HG02885 (cell line): Measurements from ENCODE around the gene MYOF.

Experiments
- ATAC-seq: cut with Tn5 transposase; IDR thresholded peaks from one replicate; pipeline ENCODE4 v1.9.1; 2021; ENCODE audit warnings: mild to moderate bottlenecking; ENCODE audit not compliant: unreplicated experiment, poor library complexity

The MYOF gene, protein sequence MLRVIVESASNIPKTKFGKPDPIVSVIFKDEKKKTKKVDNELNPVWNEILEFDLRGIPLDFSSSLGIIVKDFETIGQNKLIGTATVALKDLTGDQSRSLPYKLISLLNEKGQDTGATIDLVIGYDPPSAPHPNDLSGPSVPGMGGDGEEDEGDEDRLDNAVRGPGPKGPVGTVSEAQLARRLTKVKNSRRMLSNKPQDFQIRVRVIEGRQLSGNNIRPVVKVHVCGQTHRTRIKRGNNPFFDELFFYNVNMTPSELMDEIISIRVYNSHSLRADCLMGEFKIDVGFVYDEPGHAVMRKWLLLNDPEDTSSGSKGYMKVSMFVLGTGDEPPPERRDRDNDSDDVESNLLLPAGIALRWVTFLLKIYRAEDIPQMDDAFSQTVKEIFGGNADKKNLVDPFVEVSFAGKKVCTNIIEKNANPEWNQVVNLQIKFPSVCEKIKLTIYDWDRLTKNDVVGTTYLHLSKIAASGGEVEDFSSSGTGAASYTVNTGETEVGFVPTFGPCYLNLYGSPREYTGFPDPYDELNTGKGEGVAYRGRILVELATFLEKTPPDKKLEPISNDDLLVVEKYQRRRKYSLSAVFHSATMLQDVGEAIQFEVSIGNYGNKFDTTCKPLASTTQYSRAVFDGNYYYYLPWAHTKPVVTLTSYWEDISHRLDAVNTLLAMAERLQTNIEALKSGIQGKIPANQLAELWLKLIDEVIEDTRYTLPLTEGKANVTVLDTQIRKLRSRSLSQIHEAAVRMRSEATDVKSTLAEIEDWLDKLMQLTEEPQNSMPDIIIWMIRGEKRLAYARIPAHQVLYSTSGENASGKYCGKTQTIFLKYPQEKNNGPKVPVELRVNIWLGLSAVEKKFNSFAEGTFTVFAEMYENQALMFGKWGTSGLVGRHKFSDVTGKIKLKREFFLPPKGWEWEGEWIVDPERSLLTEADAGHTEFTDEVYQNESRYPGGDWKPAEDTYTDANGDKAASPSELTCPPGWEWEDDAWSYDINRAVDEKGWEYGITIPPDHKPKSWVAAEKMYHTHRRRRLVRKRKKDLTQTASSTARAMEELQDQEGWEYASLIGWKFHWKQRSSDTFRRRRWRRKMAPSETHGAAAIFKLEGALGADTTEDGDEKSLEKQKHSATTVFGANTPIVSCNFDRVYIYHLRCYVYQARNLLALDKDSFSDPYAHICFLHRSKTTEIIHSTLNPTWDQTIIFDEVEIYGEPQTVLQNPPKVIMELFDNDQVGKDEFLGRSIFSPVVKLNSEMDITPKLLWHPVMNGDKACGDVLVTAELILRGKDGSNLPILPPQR (N-terminal part only)

DNA sequence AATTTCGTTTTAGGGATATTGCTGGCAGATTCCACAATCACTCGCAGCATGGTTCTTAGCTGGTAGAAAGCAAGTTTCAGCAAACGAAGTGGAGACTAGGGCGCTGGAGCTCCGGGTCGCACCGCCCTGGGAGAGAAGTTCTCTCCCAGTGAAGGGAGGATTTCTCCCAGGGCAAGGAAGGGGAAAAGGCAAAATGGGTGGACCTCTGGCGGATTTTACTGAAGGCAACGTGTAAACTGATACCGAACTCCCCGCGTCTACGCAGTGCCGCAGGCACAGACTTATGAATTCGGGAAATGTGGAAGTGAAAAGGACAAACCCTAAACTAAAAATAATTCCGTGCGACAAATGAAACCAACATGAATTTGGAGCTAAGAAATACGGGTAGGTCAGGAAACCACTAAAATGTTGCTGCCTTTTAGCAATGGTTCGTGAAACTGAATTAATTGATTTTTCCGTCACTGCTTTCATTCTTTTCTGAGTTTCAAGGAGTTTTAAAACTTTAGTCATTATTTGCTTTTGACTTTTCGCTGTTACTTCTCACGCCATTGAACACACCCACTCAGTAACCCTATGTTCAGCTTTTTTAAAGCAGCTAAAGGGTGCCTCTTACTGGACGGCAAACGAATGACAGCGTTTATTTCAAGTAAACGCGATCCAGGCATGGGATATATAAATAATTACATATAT is at the start of gene MYOF:
Gene MYOF (minus strand): TSS at position 190 of the 690 bp plus-strand sequence. CDS start 140 bp downstream, at position 50.
- peak; percentile 84 for ATAC-seq

DNA sequence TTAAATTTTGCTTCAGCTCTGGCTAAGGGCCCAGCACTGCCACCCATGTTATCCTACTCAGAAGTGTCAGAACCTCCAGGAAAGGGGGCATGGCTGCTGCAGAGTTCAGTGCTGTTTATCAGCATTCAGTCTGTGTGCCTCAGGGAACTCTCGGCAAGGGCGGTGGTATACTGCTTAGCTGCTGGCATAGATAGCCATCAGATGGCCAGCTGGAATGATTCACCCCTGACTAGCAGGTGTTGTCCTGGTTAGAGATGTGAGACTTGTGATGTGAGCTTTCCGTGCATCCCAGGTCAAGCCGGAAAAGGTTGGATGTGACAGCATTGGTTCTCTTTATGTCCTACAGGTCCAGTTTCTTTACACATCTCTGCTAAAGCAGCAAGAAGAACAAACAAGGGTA is 36.4 kb upstream of the MYOF start:
- no peak for ATAC-seq

DNA sequence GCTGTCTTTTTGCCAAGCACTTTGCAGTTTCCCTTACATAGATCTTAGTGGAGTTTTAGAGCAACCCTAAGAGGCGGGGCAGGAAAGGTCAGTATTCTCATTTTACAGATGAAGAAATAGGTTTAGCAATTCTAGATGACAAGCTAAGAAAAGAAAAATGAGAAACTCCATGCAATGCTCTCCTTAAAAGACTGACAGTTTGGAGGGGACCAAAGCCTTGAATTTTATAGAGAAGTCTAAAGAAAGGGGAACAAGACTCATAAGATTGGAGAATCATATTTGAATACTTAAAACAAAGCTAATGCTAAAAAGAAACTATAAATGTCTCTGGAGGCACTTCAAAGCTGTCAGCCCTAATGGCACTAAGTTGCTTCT is 33.9 kb upstream of the MYOF start:
- no peak for ATAC-seq

DNA sequence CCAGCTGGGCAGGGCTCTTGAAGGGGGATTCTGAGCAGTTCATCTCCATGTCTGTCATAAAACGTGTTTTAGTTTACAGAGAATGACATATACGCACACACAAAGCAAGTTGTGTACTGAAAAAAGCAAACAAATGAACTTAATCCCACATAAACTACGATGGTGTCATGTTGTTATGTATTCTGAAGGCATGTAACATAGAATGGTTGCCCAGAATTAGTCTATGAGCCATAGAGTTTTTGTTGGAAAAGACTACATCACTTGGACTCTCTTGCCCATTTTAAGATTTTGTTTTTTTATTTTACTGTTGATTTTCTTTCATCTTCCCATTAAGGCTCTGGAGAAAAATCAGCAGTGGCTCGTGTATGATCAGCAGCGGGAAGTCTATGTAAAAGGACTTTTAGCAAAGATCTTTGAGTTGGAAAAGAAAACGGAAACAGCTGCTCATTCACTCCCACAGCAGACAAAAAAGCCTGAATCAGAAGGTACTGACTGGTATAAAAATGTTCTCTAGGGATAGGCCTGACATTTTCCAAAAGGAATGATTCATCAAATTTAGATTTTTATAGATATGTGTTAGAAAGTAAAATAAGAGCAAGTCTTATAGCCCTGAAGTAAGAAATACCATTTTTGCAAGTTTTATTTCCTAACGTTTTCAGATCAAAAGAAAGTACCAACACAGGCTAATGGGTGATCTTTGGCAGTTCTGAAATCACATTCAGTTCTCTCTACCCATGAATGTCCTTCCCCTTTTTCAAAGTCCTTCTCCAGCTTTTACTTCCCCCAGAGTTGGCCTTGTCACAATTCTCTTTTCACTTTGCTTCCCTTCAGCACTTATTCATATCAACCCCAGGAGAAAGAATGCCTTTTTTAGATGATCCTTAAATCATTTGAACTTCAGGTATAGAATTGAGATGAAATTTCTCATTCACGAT is 33.2 kb upstream of the MYOF start:
- ATAC-seq: no peak

DNA sequence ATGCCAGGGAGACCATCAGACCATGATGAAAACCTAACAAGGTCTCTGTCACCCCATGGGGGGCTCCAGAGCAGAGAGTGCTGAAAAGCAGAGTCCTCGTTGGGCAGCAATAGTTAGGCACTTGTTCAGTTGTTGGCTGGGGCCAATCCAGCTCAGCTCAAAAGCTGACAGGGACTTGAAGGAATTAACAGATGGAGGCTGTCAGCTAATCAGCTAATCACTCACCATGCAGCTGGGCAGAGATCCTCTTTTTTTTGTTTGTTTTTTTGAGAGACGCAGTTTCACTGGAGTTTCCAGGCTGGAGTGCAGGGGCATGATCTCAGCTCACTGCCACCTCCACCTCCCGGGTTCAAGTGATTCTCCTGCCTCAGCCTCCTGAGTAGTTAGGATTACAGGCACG is 32.4 kb upstream of the MYOF start:
- ATAC-seq: no peak

DNA sequence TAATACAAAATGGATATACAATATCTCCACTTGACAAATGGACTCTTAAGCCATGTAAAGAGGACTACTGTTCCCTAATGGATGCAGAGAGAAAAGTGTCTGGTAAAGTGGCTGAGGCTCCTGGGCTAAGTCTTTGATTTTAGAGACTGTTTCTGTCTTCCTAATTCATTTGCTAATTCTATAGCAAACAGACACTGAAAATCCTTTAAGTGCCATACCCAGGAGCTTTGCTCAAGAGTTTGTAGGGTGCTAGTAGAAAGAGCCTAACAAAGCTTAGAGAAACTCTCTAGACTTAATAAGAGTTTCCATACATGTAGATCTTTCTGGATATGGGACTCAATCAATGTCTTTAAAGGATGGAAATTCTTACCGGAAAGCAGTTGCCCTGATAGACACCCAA is 31.0 kb upstream of the MYOF start:
- no peak for ATAC-seq

DNA sequence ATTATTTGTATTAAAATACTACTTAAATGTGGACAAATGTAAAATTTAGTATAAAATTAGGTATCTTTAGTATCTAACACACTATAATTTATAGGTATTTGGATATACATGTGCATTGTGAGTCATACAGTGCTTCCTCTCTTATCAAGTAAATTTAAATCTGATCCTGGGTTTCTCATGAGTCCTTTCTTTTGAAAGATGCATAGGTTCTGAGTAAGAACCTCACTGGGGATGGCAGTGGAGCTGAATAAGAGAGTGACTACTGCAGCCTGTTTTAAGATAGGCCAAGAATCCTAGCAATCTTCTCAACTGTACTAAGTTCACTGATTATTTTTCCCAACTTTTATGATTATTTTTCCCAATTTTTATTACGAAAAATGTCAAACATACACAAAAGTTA is 30.4 kb upstream of the MYOF start:
- no peak for ATAC-seq

DNA sequence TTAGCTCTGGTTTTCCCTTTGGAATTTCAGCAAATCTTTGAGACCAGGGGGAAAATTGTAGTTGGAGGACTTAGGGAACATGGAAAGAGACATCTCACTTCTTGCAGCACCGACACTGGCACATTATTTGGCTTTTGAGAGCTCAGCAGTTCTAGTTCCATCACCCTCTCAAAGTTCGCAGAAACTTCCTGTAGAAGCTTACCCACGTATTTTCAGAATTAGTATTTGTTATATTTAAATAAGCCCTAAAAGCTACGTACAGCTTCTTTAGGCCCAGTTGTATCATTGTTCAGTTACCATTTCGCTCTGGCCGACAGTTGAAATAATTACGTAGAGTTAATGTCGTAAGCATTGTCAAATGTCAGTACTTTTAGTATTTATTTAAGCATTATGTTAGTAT is 27.7 kb upstream of the MYOF start:
- no peak for ATAC-seq

DNA sequence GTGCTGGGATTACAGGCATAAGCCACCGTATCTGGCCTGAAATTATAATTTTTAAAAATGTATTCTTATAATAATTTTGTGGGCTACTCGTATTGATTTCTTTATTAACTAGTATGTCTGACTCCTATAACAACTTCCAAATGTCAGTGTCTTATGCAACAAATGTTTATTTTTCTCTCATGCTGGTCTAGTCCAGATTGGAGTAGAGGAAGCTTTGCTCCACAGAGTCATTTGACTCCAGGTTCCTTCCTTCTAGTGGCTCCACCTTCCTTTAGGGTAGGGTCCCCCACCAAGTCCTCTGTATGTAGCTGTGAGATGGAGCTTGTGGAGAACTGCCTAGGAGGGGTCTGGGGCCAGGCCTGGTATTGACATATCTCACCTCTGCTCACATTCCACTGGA is 22.9 kb upstream of the MYOF start:
- ATAC-seq: no peak

DNA sequence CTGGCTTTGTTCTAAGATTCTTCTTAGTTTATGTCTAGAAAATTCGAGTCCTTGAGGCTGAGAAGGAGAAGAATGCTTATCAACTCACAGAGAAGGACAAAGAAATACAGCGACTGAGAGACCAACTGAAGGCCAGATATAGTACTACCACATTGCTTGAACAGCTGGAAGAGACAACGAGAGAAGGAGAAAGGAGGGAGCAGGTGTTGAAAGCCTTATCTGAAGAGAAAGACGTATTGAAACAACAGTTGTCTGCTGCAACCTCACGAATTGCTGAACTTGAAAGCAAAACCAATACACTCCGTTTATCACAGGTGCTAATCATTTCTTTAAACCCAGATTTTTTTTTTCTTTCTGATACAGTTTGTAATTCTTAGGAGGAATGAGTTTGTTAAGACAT is 20.9 kb upstream of the MYOF start:
- peak; percentile 83 for ATAC-seq

DNA sequence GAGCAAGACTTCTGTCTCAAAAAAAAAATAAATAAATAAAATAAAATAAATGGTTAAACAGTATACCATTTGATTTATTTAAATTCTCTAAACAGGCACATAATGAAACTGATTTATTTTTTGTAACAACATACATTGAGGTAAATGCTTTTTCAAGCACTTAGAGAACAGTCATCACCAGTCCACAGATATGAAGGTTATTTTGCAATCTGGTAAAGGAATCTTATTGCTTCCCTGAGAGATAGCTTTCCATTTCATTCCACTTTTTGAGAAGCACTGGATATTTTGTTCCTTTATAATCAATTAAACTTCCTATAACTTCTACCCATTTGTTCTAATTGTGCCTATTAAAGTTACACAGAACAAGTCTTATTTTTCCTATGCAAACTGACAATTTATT is 19.5 kb upstream of the MYOF start:
- no peak for ATAC-seq

DNA sequence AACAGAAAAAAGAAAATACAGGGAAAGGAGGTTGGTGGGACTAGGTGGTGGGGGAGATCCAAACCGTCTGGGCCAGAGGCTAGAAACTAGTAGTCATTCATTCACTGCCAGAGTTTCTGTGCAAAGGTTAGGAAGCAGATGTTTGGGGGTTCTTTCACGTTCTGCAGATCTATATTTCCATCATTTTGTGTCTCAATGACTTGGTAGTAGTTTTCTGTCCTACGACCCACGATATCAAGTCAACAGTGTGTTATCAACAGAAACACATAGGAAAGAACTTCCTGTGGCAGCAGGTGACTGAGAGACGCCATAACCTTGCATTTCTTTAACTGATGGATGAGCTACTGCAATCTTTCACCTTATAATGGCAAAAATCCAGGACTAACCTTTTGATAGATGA is 16.0 kb upstream of the MYOF start:
- ATAC-seq: no peak

DNA sequence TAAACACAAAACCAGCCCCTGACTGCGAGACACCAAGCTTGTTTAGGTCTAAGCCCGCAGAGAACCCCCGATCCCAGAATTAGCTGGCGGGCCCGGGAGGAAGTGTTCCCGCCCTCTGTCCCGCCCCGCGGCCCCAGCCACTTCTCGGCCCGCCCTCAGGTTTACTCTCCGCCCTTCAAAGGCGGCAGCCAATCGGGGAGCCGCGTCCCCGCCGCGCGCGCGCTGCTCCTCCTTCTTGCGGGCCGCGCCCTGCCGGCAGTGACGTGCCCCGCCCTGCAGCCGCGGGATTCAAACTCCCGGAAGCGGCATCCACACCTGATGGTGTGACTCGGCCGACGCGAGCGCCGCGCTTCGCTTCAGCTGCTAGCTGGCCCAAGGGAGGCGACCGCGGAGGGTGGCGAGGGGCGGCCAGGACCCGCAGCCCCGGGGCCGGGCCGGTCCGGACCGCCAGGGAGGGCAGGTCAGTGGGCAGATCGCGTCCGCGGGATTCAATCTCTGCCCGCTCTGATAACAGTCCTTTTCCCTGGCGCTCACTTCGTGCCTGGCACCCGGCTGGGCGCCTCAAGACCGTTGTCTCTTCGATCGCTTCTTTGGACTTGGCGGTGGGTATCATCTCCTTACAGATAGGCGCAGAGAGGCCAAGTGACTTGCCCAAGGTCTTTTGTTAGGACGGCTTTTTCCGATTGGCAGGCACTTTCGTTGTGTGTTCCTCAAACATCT is 14.3 kb upstream of the MYOF start, which contains the start of gene CEP55:
Gene CEP55 (plus strand): TSS at position 291 of the 720 bp plus-strand sequence. CDS start 3,440 bp downstream, outside the sequence.
- peak; percentile 98 for ATAC-seq

DNA sequence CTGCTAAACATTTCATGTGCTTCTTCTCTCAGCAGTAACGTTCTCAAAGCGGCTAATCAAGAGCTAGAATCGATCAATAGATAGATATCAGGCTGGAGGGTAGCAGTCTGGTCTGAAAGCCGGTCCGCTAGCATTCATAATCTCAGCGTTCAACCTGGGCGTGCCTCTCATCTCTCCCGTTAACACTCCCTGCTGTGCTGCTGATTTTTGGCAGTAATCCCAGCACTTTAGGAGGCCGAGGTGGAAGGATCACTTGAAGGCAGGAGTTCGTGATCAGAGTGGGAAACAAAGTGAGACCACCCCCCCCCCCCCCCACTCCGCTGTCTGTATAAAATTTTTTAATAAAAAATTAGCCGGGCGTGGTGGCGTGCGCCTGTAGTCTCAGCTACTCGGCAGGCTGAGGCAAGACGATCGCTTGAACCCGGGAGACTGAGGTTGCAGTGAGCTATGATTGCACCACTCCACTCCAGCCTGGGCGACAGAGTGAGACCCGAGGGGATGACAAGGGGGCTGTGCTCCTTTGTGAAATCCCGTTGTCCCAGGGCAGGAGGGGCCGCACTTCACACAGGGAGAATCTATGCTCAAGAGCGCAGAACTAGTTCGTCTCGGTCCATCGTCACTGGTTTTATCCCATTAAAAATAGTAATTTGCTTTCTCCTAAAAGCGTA is 13.7 kb upstream of the MYOF start:
- peak; percentile 9 for ATAC-seq

DNA sequence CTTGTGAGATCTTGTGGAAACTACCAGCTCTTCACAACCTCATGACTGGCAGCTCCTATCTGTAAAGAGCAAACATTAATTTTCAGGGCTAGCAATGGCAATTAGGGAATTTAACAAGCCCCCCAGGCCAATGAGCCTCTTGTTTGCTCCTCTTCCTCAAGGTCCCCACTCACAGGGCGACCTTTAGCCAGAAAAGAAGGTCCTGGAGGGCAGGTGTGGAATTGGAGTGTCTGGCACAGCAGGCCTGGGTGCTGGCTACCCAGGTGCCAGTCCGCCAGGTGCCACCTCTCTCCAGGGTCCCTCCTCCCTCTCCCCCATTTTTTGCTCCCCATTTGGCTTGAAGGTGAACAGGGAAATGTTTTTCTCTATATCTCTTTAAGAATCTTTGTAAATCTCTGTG is 12.4 kb upstream of the MYOF start:
- ATAC-seq: no peak

DNA sequence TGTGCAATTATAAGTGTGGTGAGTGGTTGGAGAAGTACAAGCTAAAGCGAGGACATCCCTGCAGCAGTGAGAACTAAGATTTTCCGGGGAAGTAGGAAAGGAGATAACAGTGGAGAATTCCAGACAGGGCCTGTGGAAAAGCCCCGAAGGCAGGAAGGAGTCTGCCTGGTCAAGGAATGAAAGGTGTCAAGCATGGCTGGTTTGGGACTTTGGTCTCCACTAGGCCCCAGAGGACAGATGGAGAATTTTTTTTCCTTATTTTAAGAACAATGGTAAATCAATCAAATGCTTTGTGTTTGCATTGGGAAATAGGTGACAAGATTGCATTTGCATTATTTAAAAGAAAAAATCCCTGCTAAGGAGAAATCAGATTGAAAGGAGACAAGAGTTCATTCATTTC is 11.0 kb upstream of the MYOF start:
- ATAC-seq: no peak

DNA sequence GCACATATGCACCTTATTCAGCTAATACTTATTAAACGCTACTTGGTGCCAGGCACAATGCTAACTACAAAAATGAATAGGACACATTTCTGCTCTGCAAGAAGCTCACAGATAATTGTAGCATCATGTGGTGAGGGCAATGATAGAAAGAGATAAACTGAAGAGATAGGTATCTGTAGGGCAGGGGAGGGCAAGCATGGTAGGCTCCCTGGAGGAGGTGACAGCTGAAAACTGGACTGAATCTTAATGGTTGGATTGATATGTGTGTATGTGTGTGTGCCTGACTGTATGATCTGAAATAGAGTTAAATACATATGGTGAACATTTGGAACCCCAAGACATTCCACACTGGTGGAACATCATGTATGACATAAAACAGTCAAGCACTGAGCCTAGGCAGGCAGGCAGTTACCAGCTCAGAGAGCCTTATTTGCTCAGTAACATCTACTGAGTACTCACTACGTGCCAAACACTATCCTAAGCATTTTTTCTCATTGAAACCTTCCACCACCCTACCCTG is 9.5 kb upstream of the MYOF start:
- ATAC-seq: no peak
